Uterus (tissue), 2 donors: ENCODE measurements around the gene MED13L.

Source experiments
- CTCF ChIP-seq, 4 experiments: fragments of 200-600 bp in 2 of 4; fragments of 450-650 bp in 2 of 4; sonication (generic) in 2 of 4; IDR thresholded peaks; one replicate each; pipeline ENCODE4 v1.5.1; 2016 to 2019; ENCODE audit warnings: antibody characterized with exemption in 4 of 4, mild to moderate bottlenecking in 2 of 4, moderate library complexity in 1 of 4
- POLR2A ChIP-seq, 2 donors: fragments of 450-650 bp; IDR thresholded peaks; one replicate each; pipeline ENCODE4 v1.6.1; 2016; ENCODE audit warnings: antibody characterized with exemption in 2 of 2, mild to moderate bottlenecking in 1 of 2, moderate library complexity in 1 of 2

DNA sequence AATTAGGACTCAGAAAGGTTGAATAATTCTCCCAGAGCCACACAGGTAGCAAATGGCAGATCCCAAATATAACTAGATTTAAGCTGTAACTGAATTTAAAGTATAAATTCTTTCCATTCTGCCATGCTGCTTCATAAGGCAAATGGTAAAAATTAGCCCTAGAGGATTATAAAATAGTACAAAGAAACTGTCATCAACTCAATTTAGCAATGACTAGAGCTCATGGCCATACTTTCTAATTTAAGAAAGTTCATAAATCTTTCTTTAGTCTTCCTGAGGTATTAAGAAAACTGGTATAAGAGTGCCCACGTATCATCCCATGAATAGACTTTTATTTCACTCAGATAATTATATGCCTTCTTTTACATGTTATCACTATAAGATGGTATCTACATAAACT, 34.8 kb downstream of the MED13L start:
- TF ChIP-seq CTCF (IDR thresholded peaks at IDR 0.05) (no peak), POLR2A (IDR thresholded peaks at IDR 0.05) (no peak)
